ENCODE results near the gene FBXW4. TPM values are rescaled to one million over a fixed set of nuclear protein-coding genes. Genes with fewer than 3 reads are reported as not detected.

Gene FBXW4
- total and polyA plus RNA-seq, 9 of the 15 experiments (the other 6 are each of a cell fraction or from before 2014, with no cell fraction given): 1.0 to 10.6 (median 5.4) TPM

DNA sequence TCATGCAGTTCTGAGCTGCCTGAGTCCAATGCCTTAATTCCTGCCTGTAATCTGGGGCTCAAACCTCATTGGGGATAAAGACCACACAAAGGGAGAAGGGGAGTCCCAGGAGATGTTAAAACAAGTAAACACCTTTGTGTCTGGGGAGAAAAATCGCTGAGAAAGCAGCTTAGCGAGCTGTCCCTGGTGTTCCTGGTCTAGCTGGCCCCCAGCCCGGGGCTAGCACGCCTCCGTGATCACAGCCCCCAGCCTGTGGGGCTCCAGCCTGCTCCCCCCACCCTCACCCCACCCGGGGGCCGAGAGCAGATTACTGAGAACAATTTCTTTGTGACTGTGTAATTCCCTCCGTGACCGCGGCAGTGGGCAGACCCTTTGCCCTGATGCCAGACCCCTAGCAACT, 82.1 kb downstream of the FBXW4 start (continued):
- TF ChIP-seq, protein P1, sequence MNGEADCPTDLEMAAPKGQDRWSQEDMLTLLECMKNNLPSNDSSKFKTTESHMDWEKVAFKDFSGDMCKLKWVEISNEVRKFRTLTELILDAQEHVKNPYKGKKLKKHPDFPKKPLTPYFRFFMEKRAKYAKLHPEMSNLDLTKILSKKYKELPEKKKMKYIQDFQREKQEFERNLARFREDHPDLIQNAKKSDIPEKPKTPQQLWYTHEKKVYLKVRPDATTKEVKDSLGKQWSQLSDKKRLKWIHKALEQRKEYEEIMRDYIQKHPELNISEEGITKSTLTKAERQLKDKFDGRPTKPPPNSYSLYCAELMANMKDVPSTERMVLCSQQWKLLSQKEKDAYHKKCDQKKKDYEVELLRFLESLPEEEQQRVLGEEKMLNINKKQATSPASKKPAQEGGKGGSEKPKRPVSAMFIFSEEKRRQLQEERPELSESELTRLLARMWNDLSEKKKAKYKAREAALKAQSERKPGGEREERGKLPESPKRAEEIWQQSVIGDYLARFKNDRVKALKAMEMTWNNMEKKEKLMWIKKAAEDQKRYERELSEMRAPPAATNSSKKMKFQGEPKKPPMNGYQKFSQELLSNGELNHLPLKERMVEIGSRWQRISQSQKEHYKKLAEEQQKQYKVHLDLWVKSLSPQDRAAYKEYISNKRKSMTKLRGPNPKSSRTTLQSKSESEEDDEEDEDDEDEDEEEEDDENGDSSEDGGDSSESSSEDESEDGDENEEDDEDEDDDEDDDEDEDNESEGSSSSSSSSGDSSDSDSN (IDR thresholded peaks at IDR 0.05; ENCODE audit: borderline replicate concordance in 1 of 2, low read depth in 2 of 2, low read length in 2 of 2): no peak
- TF ChIP-seq, protein P2, sequence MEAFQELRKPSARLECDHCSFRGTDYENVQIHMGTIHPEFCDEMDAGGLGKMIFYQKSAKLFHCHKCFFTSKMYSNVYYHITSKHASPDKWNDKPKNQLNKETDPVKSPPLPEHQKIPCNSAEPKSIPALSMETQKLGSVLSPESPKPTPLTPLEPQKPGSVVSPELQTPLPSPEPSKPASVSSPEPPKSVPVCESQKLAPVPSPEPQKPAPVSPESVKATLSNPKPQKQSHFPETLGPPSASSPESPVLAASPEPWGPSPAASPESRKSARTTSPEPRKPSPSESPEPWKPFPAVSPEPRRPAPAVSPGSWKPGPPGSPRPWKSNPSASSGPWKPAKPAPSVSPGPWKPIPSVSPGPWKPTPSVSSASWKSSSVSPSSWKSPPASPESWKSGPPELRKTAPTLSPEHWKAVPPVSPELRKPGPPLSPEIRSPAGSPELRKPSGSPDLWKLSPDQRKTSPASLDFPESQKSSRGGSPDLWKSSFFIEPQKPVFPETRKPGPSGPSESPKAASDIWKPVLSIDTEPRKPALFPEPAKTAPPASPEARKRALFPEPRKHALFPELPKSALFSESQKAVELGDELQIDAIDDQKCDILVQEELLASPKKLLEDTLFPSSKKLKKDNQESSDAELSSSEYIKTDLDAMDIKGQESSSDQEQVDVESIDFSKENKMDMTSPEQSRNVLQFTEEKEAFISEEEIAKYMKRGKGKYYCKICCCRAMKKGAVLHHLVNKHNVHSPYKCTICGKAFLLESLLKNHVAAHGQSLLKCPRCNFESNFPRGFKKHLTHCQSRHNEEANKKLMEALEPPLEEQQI (IDR thresholded peaks at IDR 0.05): no peak
- TF ChIP-seq, protein P3, sequence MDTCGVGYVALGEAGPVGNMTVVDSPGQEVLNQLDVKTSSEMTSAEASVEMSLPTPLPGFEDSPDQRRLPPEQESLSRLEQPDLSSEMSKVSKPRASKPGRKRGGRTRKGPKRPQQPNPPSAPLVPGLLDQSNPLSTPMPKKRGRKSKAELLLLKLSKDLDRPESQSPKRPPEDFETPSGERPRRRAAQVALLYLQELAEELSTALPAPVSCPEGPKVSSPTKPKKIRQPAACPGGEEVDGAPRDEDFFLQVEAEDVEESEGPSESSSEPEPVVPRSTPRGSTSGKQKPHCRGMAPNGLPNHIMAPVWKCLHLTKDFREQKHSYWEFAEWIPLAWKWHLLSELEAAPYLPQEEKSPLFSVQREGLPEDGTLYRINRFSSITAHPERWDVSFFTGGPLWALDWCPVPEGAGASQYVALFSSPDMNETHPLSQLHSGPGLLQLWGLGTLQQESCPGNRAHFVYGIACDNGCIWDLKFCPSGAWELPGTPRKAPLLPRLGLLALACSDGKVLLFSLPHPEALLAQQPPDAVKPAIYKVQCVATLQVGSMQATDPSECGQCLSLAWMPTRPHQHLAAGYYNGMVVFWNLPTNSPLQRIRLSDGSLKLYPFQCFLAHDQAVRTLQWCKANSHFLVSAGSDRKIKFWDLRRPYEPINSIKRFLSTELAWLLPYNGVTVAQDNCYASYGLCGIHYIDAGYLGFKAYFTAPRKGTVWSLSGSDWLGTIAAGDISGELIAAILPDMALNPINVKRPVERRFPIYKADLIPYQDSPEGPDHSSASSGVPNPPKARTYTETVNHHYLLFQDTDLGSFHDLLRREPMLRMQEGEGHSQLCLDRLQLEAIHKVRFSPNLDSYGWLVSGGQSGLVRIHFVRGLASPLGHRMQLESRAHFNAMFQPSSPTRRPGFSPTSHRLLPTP (IDR thresholded peaks at IDR 0.05; ENCODE audit: borderline replicate concordance, extremely low read depth, insufficient read length): no peak
- TF ChIP-seq ZNF644 (tag; IDR thresholded peaks at IDR 0.05; ENCODE audit: low read depth): no peak

Data from K562 (cell line).